HepG2 (cell line): ENCODE data around the gene BBLN.

Experiments
- CTCF ChIP-seq: sonication (generic); formaldehyde crosslinking; IDR thresholded peaks from 2 replicates; pipeline ENCODE4 v1.5.0; 2020; ENCODE audit warnings: mild to moderate bottlenecking, missing genetic modification reagents, moderate library complexity
- FOXK2 ChIP-seq: fragments of 450-650 bp; IDR thresholded peaks from 2 replicates; pipeline ENCODE4 v1.6.1; 2016
- ZNF124 ChIP-seq: sonication (generic); formaldehyde crosslinking; IDR thresholded peaks from 2 replicates; pipeline ENCODE4 v1.4.0; 2020; ENCODE audit warnings: missing genetic modification reagents

DNA sequence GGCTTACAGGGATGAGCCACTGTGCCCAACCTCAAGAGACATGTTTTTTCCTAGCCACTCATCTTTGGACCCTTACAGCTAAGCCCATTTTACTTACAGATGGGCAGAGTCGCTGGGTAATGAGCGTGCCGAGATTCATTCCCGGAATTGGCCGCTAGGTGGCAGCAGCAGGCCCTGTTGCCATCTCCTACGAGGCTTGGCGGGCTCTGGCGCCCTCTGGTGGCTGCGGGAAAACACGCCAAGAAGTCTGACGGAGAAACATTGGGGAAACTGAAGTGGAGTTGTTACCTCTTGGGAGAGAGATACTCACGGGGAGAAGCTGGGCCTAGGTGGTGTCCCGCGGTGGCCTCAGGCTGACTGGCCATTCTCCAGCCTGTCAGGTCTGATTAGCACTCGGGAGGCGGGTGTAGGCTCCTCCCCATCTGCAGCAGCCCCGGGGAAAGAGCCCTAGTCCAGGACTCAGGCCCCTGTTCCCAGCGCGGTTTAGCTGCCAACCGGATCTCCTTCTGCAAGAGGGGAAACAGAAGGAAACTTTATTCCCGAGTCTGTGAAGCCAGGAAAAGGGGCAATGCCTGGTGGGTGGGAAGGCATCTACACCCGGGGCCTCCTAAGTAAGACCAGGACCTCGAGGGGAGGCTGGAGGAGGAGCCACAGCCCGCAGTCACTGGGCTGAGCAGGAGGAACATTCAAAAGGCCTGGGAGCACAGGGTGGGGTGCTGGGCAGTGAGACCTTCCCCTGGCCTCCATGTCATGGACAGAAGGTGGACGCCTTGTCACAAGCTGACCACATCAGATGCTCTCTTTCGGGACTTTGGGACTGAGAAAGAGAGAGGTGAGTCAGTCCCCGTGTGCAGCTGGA lies 42.2 kb upstream of the BBLN start:
- TF ChIP-seq CTCF (peak; percentile 100), ZNF124 (peak; percentile 82; the same call in 1 of the 2 replicates), FOXK2 (peak; percentile 51; the same call in 1 of the 2 replicates)
